H7 (cell line): ENCODE data around the gene PPP4C. TPM values are rescaled to one million over a fixed set of nuclear protein-coding genes. Genes with fewer than 3 reads are reported as not detected.

Experiments used
- DNase-seq: peaks from one replicate; pipeline ENCODE4 v3.0.0; 2012
- H3K27me3 ChIP-seq: 2 replicates; pipeline ENCODE4 v1.6.0; 2011; ENCODE audit warnings: mild to moderate bottlenecking, low read length; ENCODE audit not compliant: control insufficient read depth, insufficient read depth
- H3K36me3 ChIP-seq: replicated peaks from 2 replicates; pipeline ENCODE4 v1.5.1; 2011; ENCODE audit warnings: low read length; ENCODE audit not compliant: control insufficient read depth, insufficient read depth
- H3K4me3 ChIP-seq: 2 replicates; pipeline ENCODE4 v1.5.1; 2011; ENCODE audit warnings: low read depth, mild to moderate bottlenecking, control low read depth, low read length, moderate library complexity; ENCODE audit not compliant: insufficient read depth
- total RNA-seq: library from RNA; depleted of rRNA; stranded (reverse); fragments of >200 nt; shearing (Covaris generic); gene quantifications from 2 replicates; pipeline ENCODE4 v1.2.3, GENCODE V29; 2014

PPP4C gene
- total RNA-seq, 1 experiment from 2014 or later, result 256 TPM

GRCh38 chr16:30065943-30066760, 9.6 kb upstream of the PPP4C start:
- Histone ChIP-seq H3K36me3 (peaks cover 33% of the 10 kb centered on the region), H3K27me3 (no peaks in the 10 kb centered on the region), H3K4me3 (peak overlapping the region; percentile 99)
- DNase-seq, result no peak

- H3K4me3 ChIP-seq, result peak overlapping the region; percentile 99
- DNase-seq, result no peak
- no peaks in the 10 kb centered on the region for H3K27me3 ChIP-seq
- peaks cover 33% of the 10 kb centered on the region for H3K36me3 ChIP-seq
Observed at GRCh38 chr16:30066761-30067583, 8.8 kb upstream of the PPP4C start.

GRCh38 chr16:30067584-30067916, 8.2 kb upstream of the PPP4C start:
- H3K27me3 ChIP-seq, result no peaks in the 10 kb centered on the region
- no peak overlapping the region for H3K4me3 ChIP-seq
- H3K36me3 ChIP-seq, result peaks cover 33% of the 10 kb centered on the region
- no peak for DNase-seq

- peaks cover 33% of the 10 kb centered on the region for H3K36me3 ChIP-seq
Observed at GRCh38 chr16:30068333-30068732, 7.5 kb upstream of the PPP4C start.

GRCh38 chr16:30068750-30069610, 6.8 kb upstream of the PPP4C start:
- H3K27me3 ChIP-seq, result no peaks in the 10 kb centered on the region
- H3K4me3 ChIP-seq, result no peak overlapping the region
- DNase-seq, result no peak
- H3K36me3 ChIP-seq, result peaks cover 33% of the 10 kb centered on the region

More at GRCh38 chr16:30068333-30068732, 7.5 kb upstream of the PPP4C start:
- DNase-seq, result no peak
- Histone ChIP-seq H3K4me3 (no peak overlapping the region), H3K27me3 (no peaks in the 10 kb centered on the region)

- H3K4me3 ChIP-seq, result no peak overlapping the region
- H3K36me3 ChIP-seq, result peaks cover 33% of the 10 kb centered on the region
- DNase-seq, result no peak
- H3K27me3 ChIP-seq, result no peaks in the 10 kb centered on the region
Observed at GRCh38 chr16:30069611-30070462, 6.0 kb upstream of the PPP4C start.

- Histone ChIP-seq H3K36me3 (peaks cover 33% of the 10 kb centered on the region), H3K4me3 (no peak overlapping the region), H3K27me3 (no peaks in the 10 kb centered on the region)
- no peak for DNase-seq
Observed at GRCh38 chr16:30070490-30070889, 5.3 kb upstream of the PPP4C start.

- Histone ChIP-seq H3K27me3 (no peaks in the 10 kb centered on the region), H3K4me3 (peak overlapping the region; percentile 92), H3K36me3 (peaks cover 24% of the 10 kb centered on the region)
- no peak for DNase-seq
Observed at GRCh38 chr16:30076276-30076791, 540 bp downstream of the PPP4C start.

- Histone ChIP-seq H3K36me3 (peaks cover 27% of the 10 kb centered on the region), H3K4me3 (no peak overlapping the region), H3K27me3 (no peaks in the 10 kb centered on the region)
- DNase-seq, result no peak
Observed at GRCh38 chr16:30077656-30078055, 1.9 kb downstream of the PPP4C start.

- peaks cover 36% of the 10 kb centered on the region for H3K36me3 ChIP-seq
- no peak for DNase-seq
- H3K4me3 ChIP-seq, result no peak overlapping the region
- no peaks in the 10 kb centered on the region for H3K27me3 ChIP-seq
Observed at GRCh38 chr16:30078744-30079143, 3.0 kb downstream of the PPP4C start.

GRCh38 chr16:30079480-30079879, 3.7 kb downstream of the PPP4C start:
- DNase-seq, result no peak
- Histone ChIP-seq H3K36me3 (peaks cover 41% of the 10 kb centered on the region), H3K4me3 (no peak overlapping the region), H3K27me3 (no peaks in the 10 kb centered on the region)

- peak; percentile 82 for DNase-seq
- H3K27me3 ChIP-seq, result no peaks in the 10 kb centered on the region
- peaks cover 41% of the 10 kb centered on the region for H3K36me3 ChIP-seq
- H3K4me3 ChIP-seq, result no peak overlapping the region
Observed at GRCh38 chr16:30082545-30083090, 6.8 kb downstream of the PPP4C start.

GRCh38 chr16:30083216-30084055, 7.6 kb downstream of the PPP4C start:
- Histone ChIP-seq H3K27me3 (no peaks in the 10 kb centered on the region), H3K4me3 (no peak overlapping the region), H3K36me3 (peaks cover 34% of the 10 kb centered on the region)
- DNase-seq, result no peak
